Measurements from ENCODE around the gene WASHC3.

Gene WASHC3

DNA sequence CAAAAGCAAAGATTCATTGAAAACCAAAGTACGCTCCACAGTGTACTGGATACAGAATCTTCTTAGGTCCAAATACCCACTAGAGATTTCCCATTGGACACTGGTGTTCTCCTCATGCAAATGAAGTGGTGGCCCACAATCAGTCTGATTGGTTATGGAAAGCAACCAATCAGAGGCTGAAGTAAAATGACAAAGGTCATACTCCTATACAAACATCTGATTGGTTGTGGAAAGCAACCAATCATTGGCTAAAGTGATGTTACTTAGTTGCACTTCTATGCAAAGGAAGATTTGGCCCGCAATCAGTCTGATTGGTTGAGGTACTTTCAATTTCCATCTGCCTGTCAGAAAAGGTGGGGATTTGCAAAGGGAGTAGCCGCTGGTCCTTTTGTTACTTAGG is 1.3 kb upstream of the WASHC3 start:
- DNase-seq (ENCODE audit: low read depth): peak; percentile 48
- no peak overlapping the region for H3K4me3 ChIP-seq (ENCODE audit: low read depth, low read length)
- TF ChIP-seq, protein P1, sequence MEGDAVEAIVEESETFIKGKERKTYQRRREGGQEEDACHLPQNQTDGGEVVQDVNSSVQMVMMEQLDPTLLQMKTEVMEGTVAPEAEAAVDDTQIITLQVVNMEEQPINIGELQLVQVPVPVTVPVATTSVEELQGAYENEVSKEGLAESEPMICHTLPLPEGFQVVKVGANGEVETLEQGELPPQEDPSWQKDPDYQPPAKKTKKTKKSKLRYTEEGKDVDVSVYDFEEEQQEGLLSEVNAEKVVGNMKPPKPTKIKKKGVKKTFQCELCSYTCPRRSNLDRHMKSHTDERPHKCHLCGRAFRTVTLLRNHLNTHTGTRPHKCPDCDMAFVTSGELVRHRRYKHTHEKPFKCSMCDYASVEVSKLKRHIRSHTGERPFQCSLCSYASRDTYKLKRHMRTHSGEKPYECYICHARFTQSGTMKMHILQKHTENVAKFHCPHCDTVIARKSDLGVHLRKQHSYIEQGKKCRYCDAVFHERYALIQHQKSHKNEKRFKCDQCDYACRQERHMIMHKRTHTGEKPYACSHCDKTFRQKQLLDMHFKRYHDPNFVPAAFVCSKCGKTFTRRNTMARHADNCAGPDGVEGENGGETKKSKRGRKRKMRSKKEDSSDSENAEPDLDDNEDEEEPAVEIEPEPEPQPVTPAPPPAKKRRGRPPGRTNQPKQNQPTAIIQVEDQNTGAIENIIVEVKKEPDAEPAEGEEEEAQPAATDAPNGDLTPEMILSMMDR (IDR thresholded peaks at IDR 0.05; ENCODE audit: low read depth, low read length): no peak
- TF ChIP-seq, protein P2, sequence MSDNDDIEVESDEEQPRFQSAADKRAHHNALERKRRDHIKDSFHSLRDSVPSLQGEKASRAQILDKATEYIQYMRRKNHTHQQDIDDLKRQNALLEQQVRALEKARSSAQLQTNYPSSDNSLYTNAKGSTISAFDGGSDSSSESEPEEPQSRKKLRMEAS (IDR thresholded peaks at IDR 0.05; ENCODE audit: low read depth, low read length): no peak
- TF ChIP-seq POLR2A (IDR thresholded peaks at IDR 0.05; ENCODE audit: extremely low read depth, insufficient read length): no peak

DNA sequence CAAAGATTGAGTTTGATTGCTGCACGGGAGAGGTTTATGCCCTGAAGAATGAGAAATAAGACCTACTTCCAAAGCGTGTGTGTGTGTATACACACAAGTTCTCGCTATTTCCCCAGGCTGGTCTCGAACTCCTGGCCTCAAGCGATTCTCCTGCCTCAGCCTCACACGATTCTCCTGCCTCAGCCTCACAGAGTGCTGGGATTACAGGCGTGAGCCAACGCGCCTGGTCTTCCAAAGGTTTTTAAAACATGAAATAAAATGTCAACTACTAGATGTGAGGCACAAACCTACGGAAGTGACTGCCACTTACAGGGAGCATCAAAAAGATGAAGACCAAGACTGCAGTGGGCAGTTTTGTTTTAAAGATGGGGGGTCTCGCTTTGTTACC is 622 bp upstream of the WASHC3 start:
- H3K4me3 ChIP-seq (ENCODE audit: low read depth, low read length): peak overlapping the region; percentile 12
- TF ChIP-seq, protein P1 (IDR thresholded peaks at IDR 0.05; ENCODE audit: low read depth, low read length): no peak
- TF ChIP-seq, protein P2 (IDR thresholded peaks at IDR 0.05; ENCODE audit: low read depth, low read length): no peak
- no peak for TF ChIP-seq POLR2A (IDR thresholded peaks at IDR 0.05; ENCODE audit: extremely low read depth, insufficient read length)
- no peak for DNase-seq (ENCODE audit: low read depth)

DNA sequence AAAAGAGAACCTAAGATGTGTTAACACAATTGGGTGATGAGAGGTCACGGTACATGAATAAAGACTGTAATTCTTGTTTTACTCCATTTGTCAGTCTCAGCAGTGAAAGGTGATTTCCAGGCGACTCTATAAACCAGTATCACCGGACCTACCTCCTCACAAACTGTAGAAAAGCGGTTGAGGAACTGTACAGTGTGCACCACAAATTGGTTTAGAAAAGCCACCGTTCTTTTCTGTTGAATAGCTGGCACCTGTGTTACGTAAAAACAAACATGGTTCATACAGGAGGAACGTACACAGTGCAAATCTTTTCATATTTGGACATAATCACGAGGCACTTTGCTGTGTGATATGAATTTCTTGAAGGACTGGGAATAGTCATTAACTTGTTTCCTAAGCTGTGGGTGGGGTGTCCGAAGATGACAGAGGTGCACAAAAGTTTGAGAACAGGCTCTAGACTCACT is 663 bp downstream of the WASHC3 start:
- peak; percentile 30 for DNase-seq (ENCODE audit: low read depth)
- H3K4me3 ChIP-seq (ENCODE audit: low read depth, low read length): peak overlapping the region; percentile 78
- TF ChIP-seq MYC (IDR thresholded peaks at IDR 0.05; ENCODE audit: low read depth, low read length) (no peak), POLR2A (IDR thresholded peaks at IDR 0.05; ENCODE audit: extremely low read depth, insufficient read length) (no peak)
- TF ChIP-seq, protein P2 (IDR thresholded peaks at IDR 0.05; ENCODE audit: low read depth, low read length): no peak; the same call in 1 of the 2 replicates
- TF ChIP-seq, protein P1 (IDR thresholded peaks at IDR 0.05; ENCODE audit: low read depth, low read length): no peak

DNA sequence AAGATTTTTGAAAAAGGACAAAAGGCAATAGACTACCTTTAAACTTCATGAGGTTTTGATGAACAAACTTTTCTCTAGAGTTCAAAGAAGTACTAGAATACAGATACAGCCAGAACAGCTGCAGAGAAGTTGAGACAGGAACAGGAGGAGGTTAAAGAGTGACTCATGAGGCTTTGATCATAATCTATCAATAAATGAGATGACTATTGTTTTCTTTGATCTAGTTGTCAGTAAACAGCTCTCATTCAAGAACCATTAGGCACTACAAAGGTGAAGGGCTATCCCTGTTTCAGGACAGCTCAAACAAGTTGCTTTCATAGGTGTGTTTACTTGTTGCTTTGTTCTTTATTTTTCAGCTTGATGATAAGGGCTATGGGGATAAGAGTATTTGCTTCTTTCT is 2.4 kb downstream of the WASHC3 start:
- H3K4me3 ChIP-seq (ENCODE audit: low read depth, low read length): no peak overlapping the region
- TF ChIP-seq POLR2A (IDR thresholded peaks at IDR 0.05; ENCODE audit: extremely low read depth, insufficient read length) (no peak), MYC (IDR thresholded peaks at IDR 0.05; ENCODE audit: low read depth, low read length) (no peak)
- TF ChIP-seq, protein P2 (IDR thresholded peaks at IDR 0.05; ENCODE audit: low read depth, low read length): no peak
- DNase-seq (ENCODE audit: low read depth): peak; percentile 10

DNA sequence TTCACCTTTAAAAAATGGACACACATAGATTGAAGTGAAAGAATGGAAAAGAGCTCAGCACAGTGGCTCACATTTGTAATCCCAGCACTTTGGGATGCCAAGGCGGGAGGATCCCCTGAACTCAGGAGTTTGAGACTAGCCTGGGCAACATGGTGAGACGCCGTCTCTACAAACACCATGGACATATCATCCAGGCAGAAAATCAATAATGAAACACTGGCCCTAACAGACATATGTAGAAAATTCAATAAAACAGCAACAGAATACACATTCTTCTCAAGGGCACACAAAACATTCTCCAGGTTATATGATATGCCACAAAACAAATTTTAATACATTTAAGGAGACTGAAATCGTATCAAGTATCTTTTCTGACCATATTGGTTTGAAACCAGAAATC is 7.4 kb downstream of the WASHC3 start:
- DNase-seq (ENCODE audit: low read depth): no peak
- no peak overlapping the region for H3K4me3 ChIP-seq (ENCODE audit: low read depth, low read length)
- TF ChIP-seq MYC (IDR thresholded peaks at IDR 0.05; ENCODE audit: low read depth, low read length) (no peak), POLR2A (IDR thresholded peaks at IDR 0.05; ENCODE audit: extremely low read depth, insufficient read length) (no peak)
- TF ChIP-seq, protein P1 (IDR thresholded peaks at IDR 0.05; ENCODE audit: low read depth, low read length): no peak
- TF ChIP-seq, protein P2 (IDR thresholded peaks at IDR 0.05; ENCODE audit: low read depth, low read length): no peak

GRCh38 chr12:102053062-102053349 is 8.8 kb downstream of the WASHC3 start:
- no peak overlapping the region for H3K4me3 ChIP-seq (ENCODE audit: low read depth, low read length)
- DNase-seq (ENCODE audit: low read depth): no peak
- TF ChIP-seq POLR2A (IDR thresholded peaks at IDR 0.05; ENCODE audit: extremely low read depth, insufficient read length): no peak
- no peak for TF ChIP-seq MYC (IDR thresholded peaks at IDR 0.05; ENCODE audit: low read depth, low read length)
- TF ChIP-seq, protein P2 (IDR thresholded peaks at IDR 0.05; ENCODE audit: low read depth, low read length): no peak
- TF ChIP-seq, protein P1 (IDR thresholded peaks at IDR 0.05; ENCODE audit: low read depth, low read length): no peak
